Psoas muscle (tissue), 8 donors: ENCODE data around the gene JAKMIP1. TPM values are rescaled to one million over a fixed set of nuclear protein-coding genes. Genes with fewer than 3 reads are reported as not detected.

Experiments used
- ATAC-seq, 4 donors: fragments of 200-7000 bp; cut with Tn5 transposase; one replicate each; pipeline ENCODE4 v1.9.1; 2020; ENCODE audit warnings: moderate library complexity in 3 of 4, mild to moderate bottlenecking in 2 of 4
- DNase-seq, 2 donors: peaks; one replicate each; pipeline ENCODE4 v3.0.0-alpha.2; 2020
- H3K27ac ChIP-seq: fragments of 200-600 bp; one replicate; pipeline ENCODE4 v1.8.0; 2022
- H3K27me3 ChIP-seq, 3 donors: fragments of 200-600 bp in 1 of 3; one replicate each; pipeline versions ENCODE4 v1.6.1 to v1.8.0; 2013 to 2022; ENCODE audit warnings: low read length in 2 of 3, mild to moderate bottlenecking in 2 of 3, moderate library complexity in 1 of 3; ENCODE audit not compliant: insufficient read depth in 3 of 3
- H3K36me3 ChIP-seq, 2 donors: fragments of 200-600 bp in 1 of 2; one replicate each; pipeline versions ENCODE4 v1.6.1 to v1.8.0; 2013 to 2022; ENCODE audit warnings: low read depth in 1 of 2, mild to moderate bottlenecking in 1 of 2, moderate library complexity in 1 of 2; ENCODE audit not compliant: insufficient read depth in 1 of 2
- H3K4me1 ChIP-seq: fragments of 200-600 bp; one replicate; pipeline ENCODE4 v1.8.0; 2022
- H3K4me3 ChIP-seq: fragments of 200-600 bp; one replicate; pipeline ENCODE4 v1.8.0; 2022; ENCODE audit warnings: mild to moderate bottlenecking
- H3K9me3 ChIP-seq: fragments of 200-600 bp; one replicate; pipeline ENCODE4 v1.8.0; 2022
- CTCF ChIP-seq: fragments of 200-600 bp; IDR thresholded peaks from one replicate; pipeline ENCODE4 v1.8.0; 2022; ENCODE audit warnings: antibody characterized with exemption
- WGBS, 3 donors: extraction: QIAGEN DNeasy Blood & Tissue Kit; methylation state at CpG; one replicate each; pipeline versions ENCODE4 v1.1.6 to v1.1.7; 2013; 5-methylcytosine and 5-hydroxymethylcytosine counted together
- intact Hi-C, 2 donors: fragments of 100-400 bp; cut with DNase I; formaldehyde crosslinking; loops; one replicate each; pipeline versions ENCODE4 v1.11.0 to v1.14.2; 2022
- polyA plus RNA-seq, 3 donors: library from polyadenylated mRNA; stranded (reverse); fragments of 200-250 nt; gene quantifications; one replicate each; pipeline ENCODE4 v1.2.3, GENCODE V29; 2013
- total RNA-seq, 4 donors: library from RNA; stranded (reverse); fragmentation: NEBNext Ultra II Directional in 2 of 4; extraction: Animal tissue kit (Norgen Biotek cat#: 25700) in 2 of 4; gene quantifications; one replicate each; pipeline versions ENCODE4 v1.2.1 to v1.2.4, GENCODE V29; 2021 to 2023
- donor health status: healthy with polysubstance abuse.
- donor health status: DM: no; HTN: no; CAD: no; lungs with moderate emphysema.
- donor health status: Bipolar disorder and iron deficiency.
- donor health status: healthy.
- donor health status: DM: yes; HTN: yes; CAD: no.
- donor health status: DM: no; HTN: no; CAD: no.
- donor health status: DM: no; HTN: no; CAD: no.
- donor health status: DM: yes; HTN: yes; CAD: no.

JAKMIP1 gene
- total and polyA plus RNA-seq, 7 donors: 0.04 TPM; not detected in 6

GRCh38 chr4:6121276-6121850 is 79.0 kb downstream of the JAKMIP1 start:
- Histone ChIP-seq H3K27ac (no peak overlapping the region), H3K9me3 (no peaks in the 10 kb centered on the region), H3K4me3 (no peak overlapping the region), H3K27me3 (peaks cover 0 to 5% (median 1%) of the 10 kb centered on the region in 3 donors), H3K36me3 (no peaks in the 10 kb centered on the region), H3K4me1 (no peaks in the 10 kb centered on the region)
- no peak for TF ChIP-seq CTCF
- DNase-seq (no peak), ATAC-seq (no peak)
- intact Hi-C loops: no loop called here
- 85 to 87% (median 86%) methylated on average over 18 of the region's 18 CpGs for WGBS, 3 donors

- DNase-seq (no peak), ATAC-seq (no peak)
- Histone ChIP-seq H3K36me3 (no peaks in the 10 kb centered on the region), H3K9me3 (no peaks in the 10 kb centered on the region), H3K27ac (no peak overlapping the region), H3K4me1 (no peaks in the 10 kb centered on the region), H3K4me3 (no peak overlapping the region), H3K27me3 (peaks cover 0 to 5% (median 1%) of the 10 kb centered on the region in 3 donors)
- no peak for TF ChIP-seq CTCF
- intact Hi-C loops: no loop called here
- 59 to 65% (median 62%) methylated on average over 6 of the region's 6 CpGs for WGBS, 3 donors
Measured at GRCh38 chr4:6120361-6120760, 80.0 kb downstream of the JAKMIP1 start.

GRCh38 chr4:6119507-6120020 is 80.8 kb downstream of the JAKMIP1 start:
- H3K36me3 ChIP-seq: no peaks in the 10 kb centered on the region
- 51 to 59% (median 58%) methylated on average over 5 of the region's 5 CpGs for WGBS, 3 donors
- no peak for ATAC-seq
- H3K4me3 ChIP-seq: no peak overlapping the region
- TF ChIP-seq CTCF: no peak
- H3K4me1 ChIP-seq: no peaks in the 10 kb centered on the region
- peaks cover 0 to 9% (median 1%) of the 10 kb centered on the region in 3 donors for H3K27me3 ChIP-seq
- no peak for DNase-seq
- H3K9me3 ChIP-seq: no peaks in the 10 kb centered on the region
- H3K27ac ChIP-seq: no peak overlapping the region
- intact Hi-C loops: no loop called here

- H3K36me3 ChIP-seq: no peaks in the 10 kb centered on the region
- H3K27ac ChIP-seq: no peak overlapping the region
- no peak overlapping the region for H3K4me3 ChIP-seq
- intact Hi-C loops: no loop called here
- ATAC-seq (no peak), DNase-seq (no peak)
- WGBS, 3 donors: 73 to 82% (median 80%) methylated on average over 7 of the region's 7 CpGs
- H3K4me1 ChIP-seq: no peaks in the 10 kb centered on the region
- H3K9me3 ChIP-seq: no peaks in the 10 kb centered on the region
- TF ChIP-seq CTCF: no peak
- peaks cover 0 to 20% (median 1%) of the 10 kb centered on the region in 3 donors for H3K27me3 ChIP-seq
Measured at GRCh38 chr4:6118201-6118600, 82.1 kb downstream of the JAKMIP1 start.
